T-helper 2 cell treated with Interferon-gamma antibody and Interleukin-4, amounts not matched to agents 5 μg/mL and 100 μg/mL, for 36 hours (primary cell): ENCODE data around the gene SSR3.

Experiments
- DNase-seq: peaks from one replicate; pipeline ENCODE4 v3.0.0; 2021; ENCODE audit warnings: low spot score
- H3K27ac Mint-ChIP-seq: one replicate; pipeline ENCODE4 v1.8.0; 2021; ENCODE audit warnings: mild to moderate bottlenecking, mixed read lengths
- H3K27me3 Mint-ChIP-seq: one replicate; pipeline ENCODE4 v1.8.0; 2021; ENCODE audit warnings: low read depth, mixed read lengths
- H3K36me3 Mint-ChIP-seq: one replicate; pipeline ENCODE4 v1.8.0; 2021; ENCODE audit warnings: low read depth, mixed read lengths
- H3K4me1 Mint-ChIP-seq: one replicate; pipeline ENCODE4 v1.8.0; 2021; ENCODE audit warnings: low read depth, mixed read lengths
- H3K4me3 Mint-ChIP-seq: one replicate; pipeline ENCODE4 v1.8.0; 2022; ENCODE audit warnings: mild to moderate bottlenecking, moderate library complexity, mixed read lengths
- H3K9me3 Mint-ChIP-seq: one replicate; pipeline ENCODE4 v1.8.0; 2021; ENCODE audit warnings: mixed read lengths

Gene SSR3

GRCh38 chr3:156559321-156559720, 4.4 kb upstream of the SSR3 start:
- H3K27ac Mint-ChIP-seq, result no peak overlapping the region
- H3K36me3 Mint-ChIP-seq, result no peaks in the 10 kb centered on the region
- H3K9me3 Mint-ChIP-seq, result no peaks in the 10 kb centered on the region
- H3K27me3 Mint-ChIP-seq, result peaks cover 21% of the 10 kb centered on the region
- no peak for DNase-seq
- H3K4me3 Mint-ChIP-seq, result no peak overlapping the region
- H3K4me1 Mint-ChIP-seq, result peaks cover 10% of the 10 kb centered on the region

- H3K27ac Mint-ChIP-seq, result no peak overlapping the region
- no peak for DNase-seq
These were observed 3.5 kb upstream of the SSR3 start for GRCh38 chr3:156558389-156558788.

GRCh38 chr3:156554515-156554841, 439 bp downstream of the SSR3 start:
- DNase-seq, result no peak
- Mint-ChIP-seq H3K27ac (peak overlapping the region; percentile 92), H3K27me3 (no peaks in the 10 kb centered on the region), H3K36me3 (peaks cover 35% of the 10 kb centered on the region), H3K9me3 (no peaks in the 10 kb centered on the region), H3K4me3 (peak overlapping the region; percentile 97), H3K4me1 (peaks cover 45% of the 10 kb centered on the region)

More at GRCh38 chr3:156558389-156558788, 3.5 kb upstream of the SSR3 start:
- Mint-ChIP-seq H3K9me3 (no peaks in the 10 kb centered on the region), H3K4me3 (no peak overlapping the region), H3K36me3 (peaks cover 4% of the 10 kb centered on the region), H3K4me1 (peaks cover 16% of the 10 kb centered on the region), H3K27me3 (peaks cover 13% of the 10 kb centered on the region)

- Mint-ChIP-seq H3K9me3 (no peaks in the 10 kb centered on the region), H3K27ac (peak overlapping the region; percentile 92), H3K4me3 (peak overlapping the region; percentile 97), H3K36me3 (peaks cover 37% of the 10 kb centered on the region), H3K27me3 (no peaks in the 10 kb centered on the region), H3K4me1 (peaks cover 46% of the 10 kb centered on the region)
- DNase-seq, result no peak
These were observed 1.1 kb downstream of the SSR3 start for GRCh38 chr3:156553705-156554356.

- H3K9me3 Mint-ChIP-seq, result no peaks in the 10 kb centered on the region
- no peaks in the 10 kb centered on the region for H3K27me3 Mint-ChIP-seq
- H3K4me3 Mint-ChIP-seq, result peak overlapping the region; percentile 97
- H3K4me1 Mint-ChIP-seq, result peaks cover 47% of the 10 kb centered on the region
- peaks cover 40% of the 10 kb centered on the region for H3K36me3 Mint-ChIP-seq
- DNase-seq, result no peak
- H3K27ac Mint-ChIP-seq, result no peak overlapping the region
These were observed 1.9 kb downstream of the SSR3 start for GRCh38 chr3:156552973-156553372.

- Mint-ChIP-seq H3K27ac (no peak overlapping the region), H3K9me3 (no peaks in the 10 kb centered on the region), H3K27me3 (no peaks in the 10 kb centered on the region), H3K4me3 (no peak overlapping the region), H3K36me3 (peaks cover 48% of the 10 kb centered on the region), H3K4me1 (peaks cover 56% of the 10 kb centered on the region)
- no peak for DNase-seq
These were observed 3.2 kb downstream of the SSR3 start for GRCh38 chr3:156551746-156552145.

GRCh38 chr3:156551261-156551660, 3.7 kb downstream of the SSR3 start:
- no peak for DNase-seq
- no peaks in the 10 kb centered on the region for H3K27me3 Mint-ChIP-seq
- H3K27ac Mint-ChIP-seq, result no peak overlapping the region

GRCh38 chr3:156548902-156549301, 6.0 kb downstream of the SSR3 start:
- Mint-ChIP-seq H3K9me3 (no peaks in the 10 kb centered on the region), H3K4me1 (peaks cover 58% of the 10 kb centered on the region), H3K4me3 (no peak overlapping the region), H3K27me3 (no peaks in the 10 kb centered on the region), H3K27ac (no peak overlapping the region), H3K36me3 (peaks cover 66% of the 10 kb centered on the region)
- no peak for DNase-seq

More at GRCh38 chr3:156551261-156551660, 3.7 kb downstream of the SSR3 start:
- Mint-ChIP-seq H3K4me3 (no peak overlapping the region), H3K36me3 (peaks cover 53% of the 10 kb centered on the region), H3K9me3 (no peaks in the 10 kb centered on the region), H3K4me1 (peaks cover 59% of the 10 kb centered on the region)

- no peak overlapping the region for H3K27ac Mint-ChIP-seq
- no peaks in the 10 kb centered on the region for H3K9me3 Mint-ChIP-seq
- peaks cover 66% of the 10 kb centered on the region for H3K36me3 Mint-ChIP-seq
These were observed 6.8 kb downstream of the SSR3 start for GRCh38 chr3:156548041-156548687.

GRCh38 chr3:156547637-156548036, 7.3 kb downstream of the SSR3 start:
- peaks cover 46% of the 10 kb centered on the region for H3K4me1 Mint-ChIP-seq
- no peak overlapping the region for H3K27ac Mint-ChIP-seq

More at GRCh38 chr3:156548041-156548687, 6.8 kb downstream of the SSR3 start:
- Mint-ChIP-seq H3K4me3 (no peak overlapping the region), H3K27me3 (no peaks in the 10 kb centered on the region), H3K4me1 (peaks cover 51% of the 10 kb centered on the region)
- DNase-seq, result no peak

GRCh38 chr3:156543043-156543555, 11.8 kb downstream of the SSR3 start:
- Mint-ChIP-seq H3K4me3 (no peak overlapping the region), H3K27me3 (no peaks in the 10 kb centered on the region), H3K36me3 (peaks cover 43% of the 10 kb centered on the region), H3K9me3 (no peaks in the 10 kb centered on the region), H3K4me1 (peaks cover 20% of the 10 kb centered on the region), H3K27ac (peak overlapping the region; percentile 15)
- no peak for DNase-seq

More at GRCh38 chr3:156547637-156548036, 7.3 kb downstream of the SSR3 start:
- H3K36me3 Mint-ChIP-seq, result peaks cover 67% of the 10 kb centered on the region
- DNase-seq, result no peak
- H3K4me3 Mint-ChIP-seq, result no peak overlapping the region
- no peaks in the 10 kb centered on the region for H3K27me3 Mint-ChIP-seq
- H3K9me3 Mint-ChIP-seq, result no peaks in the 10 kb centered on the region

GRCh38 chr3:156542101-156543042, 12.5 kb downstream of the SSR3 start:
- no peaks in the 10 kb centered on the region for H3K27me3 Mint-ChIP-seq
- no peak for DNase-seq
- peak overlapping the region; percentile 15 for H3K27ac Mint-ChIP-seq
- no peak overlapping the region for H3K4me3 Mint-ChIP-seq
- no peaks in the 10 kb centered on the region for H3K9me3 Mint-ChIP-seq
- peaks cover 41% of the 10 kb centered on the region for H3K36me3 Mint-ChIP-seq
- H3K4me1 Mint-ChIP-seq, result peaks cover 16% of the 10 kb centered on the region

- Mint-ChIP-seq H3K27ac (no peak overlapping the region), H3K4me1 (peaks cover 8% of the 10 kb centered on the region), H3K4me3 (no peak overlapping the region), H3K36me3 (peaks cover 29% of the 10 kb centered on the region), H3K27me3 (no peaks in the 10 kb centered on the region), H3K9me3 (no peaks in the 10 kb centered on the region)
- no peak for DNase-seq
These were observed 15.1 kb downstream of the SSR3 start for GRCh38 chr3:156539802-156540201.

GRCh38 chr3:156539051-156539450, 15.9 kb downstream of the SSR3 start:
- H3K36me3 Mint-ChIP-seq, result peaks cover 25% of the 10 kb centered on the region
- no peak overlapping the region for H3K27ac Mint-ChIP-seq
- H3K9me3 Mint-ChIP-seq, result no peaks in the 10 kb centered on the region
- no peak overlapping the region for H3K4me3 Mint-ChIP-seq
- no peaks in the 10 kb centered on the region for H3K27me3 Mint-ChIP-seq
- peaks cover 6% of the 10 kb centered on the region for H3K4me1 Mint-ChIP-seq
- no peak for DNase-seq
